Hepatocyte (in vitro differentiated cells): Measurements from ENCODE around the gene GUCY1A2. TPM values are rescaled to one million over a fixed set of nuclear protein-coding genes. Genes with fewer than 3 reads are reported as not detected.
A peak's percentile ranks its signal among the peaks of the same experiment; 100 is the strongest.

Experiments
- DNase-seq: peaks from one replicate; pipeline ENCODE4 v3.0.0-alpha.2; 2016; ENCODE audit warnings: low spot score
- H2AFZ ChIP-seq: fragments of 200-600 bp; sonication (generic); 2 replicates; pipeline ENCODE4 v1.6.0; 2016; ENCODE audit warnings: antibody characterized with exemption, mild to moderate bottlenecking
- H3K27ac ChIP-seq: fragments of 200-600 bp; sonication (generic); 2 replicates; pipeline ENCODE4 v1.5.1; 2016; ENCODE audit warnings: mild to moderate bottlenecking
- H3K27me3 ChIP-seq: fragments of 200-600 bp; sonication (generic); 2 replicates; pipeline ENCODE4 v1.6.1; 2016
- H3K36me3 ChIP-seq: fragments of 200-600 bp; sonication (generic); replicated peaks from 2 replicates; pipeline ENCODE4 v1.5.1; 2016; ENCODE audit warnings: low read depth; ENCODE audit not compliant: insufficient read depth
- H3K4me1 ChIP-seq: fragments of 200-600 bp; sonication (generic); 2 replicates; pipeline ENCODE4 v1.5.1; 2016; ENCODE audit warnings: mild to moderate bottlenecking, moderate library complexity; ENCODE audit not compliant: insufficient read depth
- H3K4me2 ChIP-seq: fragments of 200-600 bp; sonication (generic); 2 replicates; pipeline ENCODE4 v1.6.0; 2016
- H3K4me3 ChIP-seq: fragments of 200-600 bp; sonication (generic); 2 replicates; pipeline ENCODE4 v1.5.1; 2016; ENCODE audit warnings: mild to moderate bottlenecking
- H3K79me2 ChIP-seq: fragments of 200-600 bp; sonication (generic); 2 replicates; pipeline ENCODE4 v1.6.0; 2017; ENCODE audit warnings: mild to moderate bottlenecking
- H3K9me2 ChIP-seq: fragments of 200-600 bp; sonication (generic); replicated peaks from 2 replicates; pipeline ENCODE4 v1.6.0; 2017; ENCODE audit warnings: mild to moderate bottlenecking; ENCODE audit not compliant: insufficient read depth
- H3K9me3 ChIP-seq: fragments of 200-600 bp; sonication (generic); 2 replicates; pipeline ENCODE4 v1.5.1; 2016; ENCODE audit warnings: low read depth, mild to moderate bottlenecking
- H4K20me1 ChIP-seq: fragments of 200-600 bp; sonication (generic); 2 replicates; pipeline ENCODE4 v1.6.0; 2016; ENCODE audit warnings: mild to moderate bottlenecking; ENCODE audit not compliant: insufficient read depth, poor library complexity, severe bottlenecking
- EZH2 ChIP-seq: fragments of 200-600 bp; sonication (generic); IDR thresholded peaks from 2 replicates; pipeline ENCODE4 v1.6.1; 2016; ENCODE audit warnings: antibody characterized with exemption, mild to moderate bottlenecking, borderline replicate concordance
- EZH2phosphoT487 ChIP-seq: fragments of 200-600 bp; sonication (generic); IDR thresholded peaks from one replicate; pipeline ENCODE4 v1.6.1; 2018; ENCODE audit warnings: antibody characterized with exemption, mild to moderate bottlenecking, low read depth, moderate library complexity; ENCODE audit not compliant: unreplicated experiment, severe bottlenecking
- WGBS: methylation state at CpG from one replicate; pipeline ENCODE4 v1.1.6; 2016; ENCODE audit warnings: low lambda C conversion rate; ENCODE audit errors: missing lambda C conversion rate; 5-methylcytosine and 5-hydroxymethylcytosine counted together
- polyA plus RNA-seq: library from polyadenylated mRNA; unstranded; fragments of >200 nt; fragmentation: Nextera tagmentation; extraction: Ambion mirVana; gene quantifications from 2 replicates; pipeline ENCODE4 v1.2.1, GENCODE V29; 2016
- total RNA-seq: library from RNA; depleted of rRNA; stranded (reverse); fragments of >200 nt; gene quantifications from 2 replicates; pipeline ENCODE4 v1.2.3, GENCODE V29; 2014
- TF ChIP-seq, protein P1 (sequence below): fragments of 200-600 bp; sonication (generic); IDR thresholded peaks from 2 replicates; pipeline ENCODE4 v1.5.1; 2016; ENCODE audit warnings: antibody characterized with exemption, mild to moderate bottlenecking; ENCODE audit not compliant: poor library complexity

GUCY1A2 gene
- total and polyA plus RNA-seq, 2 experiments from 2014 or later, result 3.3 to 9.1 TPM

DNA sequence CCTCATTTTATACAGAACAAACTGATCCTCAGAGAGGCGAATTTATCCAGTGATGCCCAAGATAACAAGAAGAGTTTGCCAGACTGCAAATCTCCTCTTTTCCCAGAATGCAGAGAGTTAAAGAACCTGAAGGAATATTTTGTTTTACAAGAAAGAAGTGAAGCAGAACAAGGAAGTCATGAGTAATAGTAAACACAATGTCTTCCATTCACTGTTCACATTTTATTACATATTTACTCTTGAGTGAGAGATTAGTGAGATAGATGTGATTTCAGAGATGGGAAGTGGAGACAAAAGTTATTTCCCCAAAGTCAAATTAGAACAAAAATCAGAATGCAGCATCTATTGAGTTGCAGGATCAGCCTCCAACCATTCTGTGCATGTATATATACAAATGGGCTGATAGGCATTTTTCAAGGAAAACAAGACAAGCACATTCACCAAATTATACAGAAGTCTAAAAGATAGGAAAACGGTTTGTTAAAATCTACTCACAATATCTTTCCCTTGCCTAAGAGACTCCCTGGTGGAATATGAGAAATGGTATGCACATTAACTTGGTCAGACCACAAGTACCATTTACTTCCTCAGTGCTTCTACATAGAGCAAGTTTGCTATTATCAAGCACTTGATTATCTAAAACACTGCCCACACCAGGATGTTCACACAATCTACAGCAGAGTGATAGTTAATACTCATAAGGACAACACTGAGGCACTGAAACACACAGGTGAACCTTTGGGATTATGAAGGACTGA lies 12.0 kb downstream of the GUCY1A2 start:
- no peak for TF ChIP-seq EZH2
- TF ChIP-seq EZH2phosphoT487, result no peak
- TF ChIP-seq, protein P1, sequence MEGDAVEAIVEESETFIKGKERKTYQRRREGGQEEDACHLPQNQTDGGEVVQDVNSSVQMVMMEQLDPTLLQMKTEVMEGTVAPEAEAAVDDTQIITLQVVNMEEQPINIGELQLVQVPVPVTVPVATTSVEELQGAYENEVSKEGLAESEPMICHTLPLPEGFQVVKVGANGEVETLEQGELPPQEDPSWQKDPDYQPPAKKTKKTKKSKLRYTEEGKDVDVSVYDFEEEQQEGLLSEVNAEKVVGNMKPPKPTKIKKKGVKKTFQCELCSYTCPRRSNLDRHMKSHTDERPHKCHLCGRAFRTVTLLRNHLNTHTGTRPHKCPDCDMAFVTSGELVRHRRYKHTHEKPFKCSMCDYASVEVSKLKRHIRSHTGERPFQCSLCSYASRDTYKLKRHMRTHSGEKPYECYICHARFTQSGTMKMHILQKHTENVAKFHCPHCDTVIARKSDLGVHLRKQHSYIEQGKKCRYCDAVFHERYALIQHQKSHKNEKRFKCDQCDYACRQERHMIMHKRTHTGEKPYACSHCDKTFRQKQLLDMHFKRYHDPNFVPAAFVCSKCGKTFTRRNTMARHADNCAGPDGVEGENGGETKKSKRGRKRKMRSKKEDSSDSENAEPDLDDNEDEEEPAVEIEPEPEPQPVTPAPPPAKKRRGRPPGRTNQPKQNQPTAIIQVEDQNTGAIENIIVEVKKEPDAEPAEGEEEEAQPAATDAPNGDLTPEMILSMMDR, result no peak
- Histone ChIP-seq H3K9me2 (no peaks in the 10 kb centered on the region), H3K4me1 (peaks cover 5% of the 10 kb centered on the region), H3K27me3 (no peaks in the 10 kb centered on the region), H3K9me3 (no peaks in the 10 kb centered on the region), H3K4me2 (no peak overlapping the region), H4K20me1 (no peaks in the 10 kb centered on the region), H3K79me2 (peaks cover 13% of the 10 kb centered on the region), H2AFZ (no peak overlapping the region), H3K4me3 (no peak overlapping the region), H3K36me3 (no peaks in the 10 kb centered on the region), H3K27ac (peak overlapping the region; percentile 13)
- DNase-seq, result no peak
- 55% methylated on average over 2 of the region's 2 CpGs for WGBS

DNA sequence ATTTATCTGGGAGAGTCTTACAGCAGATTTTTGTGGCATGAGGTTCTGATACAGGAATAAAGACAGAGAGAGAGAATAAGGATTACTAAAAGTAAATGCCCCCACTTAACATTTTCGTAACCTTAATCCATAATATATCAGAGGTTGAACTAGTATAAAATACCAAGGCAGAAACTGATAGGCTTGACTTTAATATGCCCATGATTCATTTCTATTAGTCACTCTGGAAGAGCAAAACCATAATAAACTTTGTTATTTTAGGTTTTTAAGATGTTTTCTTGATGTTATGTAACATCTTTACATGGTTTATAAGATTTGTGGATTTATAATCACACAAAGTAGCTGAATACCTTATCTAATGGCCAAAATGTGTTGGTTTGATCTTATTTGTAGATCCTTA lies 19.1 kb downstream of the GUCY1A2 start:
- WGBS, result 97% methylated on average over 1 of the region's 1 CpG
- Histone ChIP-seq H3K27me3 (no peaks in the 10 kb centered on the region), H3K79me2 (no peaks in the 10 kb centered on the region), H3K9me3 (no peaks in the 10 kb centered on the region), H4K20me1 (no peaks in the 10 kb centered on the region), H2AFZ (no peak overlapping the region), H3K36me3 (no peaks in the 10 kb centered on the region), H3K27ac (no peak overlapping the region), H3K9me2 (no peaks in the 10 kb centered on the region), H3K4me3 (no peak overlapping the region), H3K4me2 (no peak overlapping the region), H3K4me1 (no peaks in the 10 kb centered on the region)
- TF ChIP-seq EZH2phosphoT487, result no peak
- no peak for TF ChIP-seq EZH2
- TF ChIP-seq, protein P1, result no peak
- DNase-seq, result no peak

- WGBS, result 68% methylated on average over 4 of the region's 4 CpGs
- no peaks in the 10 kb centered on the region for H4K20me1 ChIP-seq
- no peak overlapping the region for H3K27ac ChIP-seq
- H3K27me3 ChIP-seq, result no peaks in the 10 kb centered on the region
- no peaks in the 10 kb centered on the region for H3K4me1 ChIP-seq
- H3K4me3 ChIP-seq, result no peak overlapping the region
- no peak for DNase-seq
- no peaks in the 10 kb centered on the region for H3K79me2 ChIP-seq
- no peak overlapping the region for H2AFZ ChIP-seq
- no peak for TF ChIP-seq EZH2phosphoT487
- no peak for TF ChIP-seq EZH2
- TF ChIP-seq, protein P1, result no peak
- no peaks in the 10 kb centered on the region for H3K36me3 ChIP-seq
- no peak overlapping the region for H3K4me2 ChIP-seq
- no peaks in the 10 kb centered on the region for H3K9me2 ChIP-seq
- no peaks in the 10 kb centered on the region for H3K9me3 ChIP-seq
Observed at GRCh38 chr11:106998916-106999188, 19.4 kb downstream of the GUCY1A2 start.
